ENCODE data around the gene BANP.

Gene BANP

GRCh38 chr16:88083582-88083981 lies 132.3 kb downstream of the BANP start:
- Histone ChIP-seq H3K36me3 (ENCODE audit: control insufficient read depth in 2 of 2, insufficient read depth in 1 of 2, low read length in 2 of 2) (peaks cover 0 to under 1% of the 10 kb centered on the region in 2 experiments; a peak in 1 of 3 replicates), H3K27ac (ENCODE audit: extremely low read depth, low read depth, low read length) (no peak overlapping the region), H3K4me3 (ENCODE audit: low read depth, low read length) (no peak overlapping the region), H3K9me3 (ENCODE audit: control insufficient read depth, insufficient read depth, low read depth, low read length) (no peaks in the 10 kb centered on the region), H3K4me1 (ENCODE audit: control insufficient read depth, insufficient read depth, low read length) (no peaks in the 10 kb centered on the region)
- ChIA-PET POLR2A (no interaction called here), CTCF (no interaction called here)
- TF ChIP-seq ZNF544 (tag by site-specific recombination; IDR thresholded peaks at IDR 0.05) (no peak), MZF1 (tag by site-specific recombination; IDR thresholded peaks at IDR 0.05; ENCODE audit: borderline replicate concordance) (no peak), ZNF660 (tag by site-specific recombination; IDR thresholded peaks at IDR 0.05) (no peak), ZNF16 (tag by site-specific recombination; IDR thresholded peaks at IDR 0.05; ENCODE audit: low read depth) (no peak), ZNF510 (tag by site-specific recombination; IDR thresholded peaks at IDR 0.05; ENCODE audit: insufficient replicate concordance) (no peak), YY1 (tag by site-specific recombination; IDR thresholded peaks at IDR 0.05) (no peak), ZNF148 (tag by site-specific recombination; IDR thresholded peaks at IDR 0.05; ENCODE audit: borderline replicate concordance) (no peak), ZNF398 (tag by site-specific recombination; IDR thresholded peaks at IDR 0.05) (no peak), ZBTB11 (tag by site-specific recombination; conservative IDR thresholded peaks at IDR 0.05; ENCODE audit: low read depth) (no peak), ZNF132 (tag by site-specific recombination; IDR thresholded peaks at IDR 0.05; ENCODE audit: borderline replicate concordance) (no peak), ZNF140 (tag by site-specific recombination; IDR thresholded peaks at IDR 0.05) (no peak), ZNF24 (tag by site-specific recombination; IDR thresholded peaks at IDR 0.05) (no peak), ZSCAN30 (tag by site-specific recombination; IDR thresholded peaks at IDR 0.05) (no peak), EGR2 (tag by site-specific recombination; IDR thresholded peaks at IDR 0.05; ENCODE audit: low read depth) (no peak), ZNF184 (tag by site-specific recombination; IDR thresholded peaks at IDR 0.05) (no peak), ZNF843 (tag by site-specific recombination; IDR thresholded peaks at IDR 0.05) (no peak), ZBTB10 (tag by site-specific recombination; IDR thresholded peaks at IDR 0.05) (no peak), ZNF274 (IDR thresholded peaks at IDR 0.05; ENCODE audit: low read length) (no peak), ZNF274 (tag by site-specific recombination; IDR thresholded peaks at IDR 0.05; ENCODE audit: borderline replicate concordance) (no peak), ZNF585B (tag by site-specific recombination; IDR thresholded peaks at IDR 0.05) (no peak)
